HG03571 (cell line): Measurements from ENCODE around the gene PRR5L.
"Not testable (repeated sequence)": the region's sequence is repeated elsewhere in the genome, so short reads cannot be mapped to it uniquely, and the experiment has no call there.

Experiments
- ATAC-seq: cut with Tn5 transposase; IDR thresholded peaks from one replicate; pipeline ENCODE4 v1.9.1; 2021; ENCODE audit not compliant: unreplicated experiment

The PRR5L gene

GRCh38 chr11:36455658-36456111 lies 159.6 kb downstream of the PRR5L start:
- ATAC-seq: no peak

- ATAC-seq: no peak
Observed at GRCh38 chr11:36456156-36456555, 160.1 kb downstream of the PRR5L start.

GRCh38 chr11:36458129-36458915 lies 162.2 kb downstream of the PRR5L start:
- ATAC-seq: no peak

- ATAC-seq: no peak
Observed at GRCh38 chr11:36459046-36459445, 163.0 kb downstream of the PRR5L start.

- no peak for ATAC-seq
Observed at GRCh38 chr11:36460220-36460619, 164.1 kb downstream of the PRR5L start.

GRCh38 chr11:36462321-36462720 lies 166.2 kb downstream of the PRR5L start:
- no peak for ATAC-seq

- no peak for ATAC-seq
Observed at GRCh38 chr11:36463781-36464180, 167.7 kb downstream of the PRR5L start.

- no peak for ATAC-seq
Observed at GRCh38 chr11:36464720-36465119, 168.6 kb downstream of the PRR5L start.

- ATAC-seq: no peak
Observed at GRCh38 chr11:36465449-36466163, 169.5 kb downstream of the PRR5L start.

GRCh38 chr11:36467012-36467411 lies 170.9 kb downstream of the PRR5L start:
- no peak for ATAC-seq

GRCh38 chr11:36467916-36468315 lies 171.8 kb downstream of the PRR5L start:
- ATAC-seq: no peak

GRCh38 chr11:36469063-36469462 lies 173.0 kb downstream of the PRR5L start:
- no peak for ATAC-seq

- no peak for ATAC-seq
Observed at GRCh38 chr11:36469881-36470802, 174.1 kb downstream of the PRR5L start.

GRCh38 chr11:36471577-36471976 lies 175.5 kb downstream of the PRR5L start:
- ATAC-seq: no peak

- no peak for ATAC-seq
Observed at GRCh38 chr11:36475192-36475591, 179.1 kb downstream of the PRR5L start.

- ATAC-seq: no peak
Observed at GRCh38 chr11:36478700-36479329, 182.7 kb downstream of the PRR5L start.

- no peak for ATAC-seq
Observed at GRCh38 chr11:36480833-36481232, 184.7 kb downstream of the PRR5L start.

GRCh38 chr11:36483042-36483441 lies 187.0 kb downstream of the PRR5L start:
- ATAC-seq: not testable (repeated sequence)

- no peak for ATAC-seq
Observed at GRCh38 chr11:36485298-36486002, 189.4 kb downstream of the PRR5L start.

GRCh38 chr11:36487619-36488018 lies 191.5 kb downstream of the PRR5L start:
- ATAC-seq: no peak
